ENCODE results near the gene SLC35E4.
A peak's percentile ranks its signal among the peaks of the same experiment; 100 is the strongest.
"Not testable (repeated sequence)": the region's sequence is repeated elsewhere in the genome, so short reads cannot be mapped to it uniquely, and the experiment has no call there.

Gene SLC35E4

GRCh38 chr22:30652852-30653251, 17.3 kb downstream of the SLC35E4 start:
- no peak for DNase-seq

- DNase-seq, result no peak
Observed at GRCh38 chr22:30654361-30654760, 18.8 kb downstream of the SLC35E4 start.

GRCh38 chr22:30655532-30655931, 20.0 kb downstream of the SLC35E4 start:
- no peak for DNase-seq

- peak; percentile 73 for DNase-seq
Observed at GRCh38 chr22:30662040-30662439, 26.5 kb downstream of the SLC35E4 start.

GRCh38 chr22:30664798-30665197, 29.2 kb downstream of the SLC35E4 start:
- DNase-seq, result no peak

- no peak for DNase-seq
Observed at GRCh38 chr22:30665266-30665665, 29.7 kb downstream of the SLC35E4 start.

- no peak for DNase-seq
Observed at GRCh38 chr22:30665786-30666185, 30.2 kb downstream of the SLC35E4 start.

GRCh38 chr22:30667107-30667493, 31.5 kb downstream of the SLC35E4 start:
- no peak for DNase-seq

- DNase-seq, result peak; percentile 89
Observed at GRCh38 chr22:30667494-30668385, 32.2 kb downstream of the SLC35E4 start, which contains the start of gene DUSP18. Gene DUSP18 (minus strand): TSS chr22:30667875. CDS start chr22:30664003, 3,872 bp downstream.

GRCh38 chr22:30668386-30668710, 32.8 kb downstream of the SLC35E4 start:
- DNase-seq, result peak; percentile 31

GRCh38 chr22:30671071-30671470, 35.5 kb downstream of the SLC35E4 start:
- DNase-seq, result no peak

- no peak for DNase-seq
Observed at GRCh38 chr22:30673136-30673535, 37.6 kb downstream of the SLC35E4 start.

- no peak for DNase-seq
Observed at GRCh38 chr22:30674482-30674881, 38.9 kb downstream of the SLC35E4 start.

GRCh38 chr22:30675436-30675835, 39.9 kb downstream of the SLC35E4 start:
- DNase-seq, result peak; percentile 44

- not testable (repeated sequence) for DNase-seq
Observed at GRCh38 chr22:30676565-30676964, 41.0 kb downstream of the SLC35E4 start.

GRCh38 chr22:30679895-30680690, 44.5 kb downstream of the SLC35E4 start:
- DNase-seq, result not testable (repeated sequence)

- DNase-seq, result no peak
Observed at GRCh38 chr22:30680991-30681770, 45.6 kb downstream of the SLC35E4 start.

GRCh38 chr22:30681831-30682230, 46.2 kb downstream of the SLC35E4 start:
- no peak for DNase-seq

- DNase-seq, result no peak
Observed at GRCh38 chr22:30685178-30685577, 49.6 kb downstream of the SLC35E4 start.

GRCh38 chr22:30687358-30687757, 51.8 kb downstream of the SLC35E4 start:
- no peak for DNase-seq

GRCh38 chr22:30689622-30690021, 54.0 kb downstream of the SLC35E4 start:
- no peak for DNase-seq

- no peak for DNase-seq
Observed at GRCh38 chr22:30691204-30691603, 55.6 kb downstream of the SLC35E4 start.

GRCh38 chr22:30694171-30694639, 58.6 kb downstream of the SLC35E4 start:
- peak; percentile 78 for DNase-seq

All from NCI-H1092 treated with DMSO at 0.1 percent for 48 hours (cell line).